Measurements from ENCODE around the gene GRM2. TPM values are rescaled to one million over a fixed set of nuclear protein-coding genes. Genes with fewer than 3 reads are reported as not detected.

The GRM2 gene
- total RNA-seq, 2 donors from 2014 or later = 0.16 to 0.19 TPM

- TF ChIP-seq CTCF (IDR thresholded peaks at IDR 0.05) = no peak
- Histone ChIP-seq H3K4me3 (no peak overlapping the region), H3K4me1 (peaks cover 0 to 6% of the 10 kb centered on the region in 2 donors), H3K27ac (no peak overlapping the region), H3K27me3 (no peaks in the 10 kb centered on the region), H3K36me3 (no peaks in the 10 kb centered on the region), H3K9me3 (no peaks in the 10 kb centered on the region)
- DNase-seq (ENCODE audit: low spot score) = no peak
Observed at GRCh38 chr3:51712038-51712420, 5.2 kb downstream of the GRM2 start.

GRCh38 chr3:51712511-51712931, 5.7 kb downstream of the GRM2 start:
- no peak for TF ChIP-seq CTCF (IDR thresholded peaks at IDR 0.05)
- H3K36me3 ChIP-seq = no peaks in the 10 kb centered on the region
- H3K27me3 ChIP-seq = no peaks in the 10 kb centered on the region
- DNase-seq (ENCODE audit: low spot score) = no peak
- H3K9me3 ChIP-seq = no peaks in the 10 kb centered on the region
- no peak overlapping the region for H3K4me3 ChIP-seq
- H3K27ac ChIP-seq = no peak overlapping the region
- peaks cover 0 to 1% of the 10 kb centered on the region in 2 donors for H3K4me1 ChIP-seq

- TF ChIP-seq CTCF (IDR thresholded peaks at IDR 0.05) = no peak
- no peak for DNase-seq (ENCODE audit: low spot score)
- H3K4me1 ChIP-seq = no peaks in the 10 kb centered on the region
Observed at GRCh38 chr3:51712963-51713362, 6.1 kb downstream of the GRM2 start.

GRCh38 chr3:51715231-51715976, 8.5 kb downstream of the GRM2 start:
- TF ChIP-seq CTCF (IDR thresholded peaks at IDR 0.05) = no peak
- no peaks in the 10 kb centered on the region for H3K9me3 ChIP-seq
- no peaks in the 10 kb centered on the region for H3K4me1 ChIP-seq
- no peak overlapping the region for H3K27ac ChIP-seq
- no peak overlapping the region for H3K4me3 ChIP-seq
- H3K36me3 ChIP-seq = no peaks in the 10 kb centered on the region
- no peaks in the 10 kb centered on the region for H3K27me3 ChIP-seq
- DNase-seq (ENCODE audit: low spot score) = no peak

More at GRCh38 chr3:51712963-51713362, 6.1 kb downstream of the GRM2 start:
- Histone ChIP-seq H3K27ac (no peak overlapping the region), H3K27me3 (no peaks in the 10 kb centered on the region), H3K36me3 (no peaks in the 10 kb centered on the region), H3K9me3 (no peaks in the 10 kb centered on the region), H3K4me3 (no peak overlapping the region)

GRCh38 chr3:51715977-51716294, 9.1 kb downstream of the GRM2 start:
- Histone ChIP-seq H3K9me3 (no peaks in the 10 kb centered on the region), H3K4me1 (no peaks in the 10 kb centered on the region), H3K27me3 (no peaks in the 10 kb centered on the region), H3K36me3 (no peaks in the 10 kb centered on the region), H3K4me3 (no peak overlapping the region), H3K27ac (no peak overlapping the region)
- no peak for TF ChIP-seq CTCF (IDR thresholded peaks at IDR 0.05)
- DNase-seq (ENCODE audit: low spot score) = no peak

- TF ChIP-seq CTCF (IDR thresholded peaks at IDR 0.05) = no peak
- no peak overlapping the region for H3K27ac ChIP-seq
- H3K9me3 ChIP-seq = no peaks in the 10 kb centered on the region
- DNase-seq (ENCODE audit: low spot score) = no peak
- H3K36me3 ChIP-seq = no peaks in the 10 kb centered on the region
- no peak overlapping the region for H3K4me3 ChIP-seq
- no peaks in the 10 kb centered on the region for H3K27me3 ChIP-seq
- no peaks in the 10 kb centered on the region for H3K4me1 ChIP-seq
Observed at GRCh38 chr3:51716805-51717204, 9.9 kb downstream of the GRM2 start.
